Stimulated activated CD4-positive, alpha-beta T cell treated with anti-CD3 and anti-CD28 coated beads, Interleukin-1b, Interleukin-23, amount 100 ng/mL, for 24 hours (primary cell): ENCODE results near the gene PROSER3.

Source experiments
- DNase-seq, 4 experiments: peaks; one replicate each; pipeline ENCODE4 v3.0.0-alpha.2; 2020; ENCODE audit warnings: low read depth in 4 of 4, low spot score in 1 of 4

PROSER3 gene

DNA sequence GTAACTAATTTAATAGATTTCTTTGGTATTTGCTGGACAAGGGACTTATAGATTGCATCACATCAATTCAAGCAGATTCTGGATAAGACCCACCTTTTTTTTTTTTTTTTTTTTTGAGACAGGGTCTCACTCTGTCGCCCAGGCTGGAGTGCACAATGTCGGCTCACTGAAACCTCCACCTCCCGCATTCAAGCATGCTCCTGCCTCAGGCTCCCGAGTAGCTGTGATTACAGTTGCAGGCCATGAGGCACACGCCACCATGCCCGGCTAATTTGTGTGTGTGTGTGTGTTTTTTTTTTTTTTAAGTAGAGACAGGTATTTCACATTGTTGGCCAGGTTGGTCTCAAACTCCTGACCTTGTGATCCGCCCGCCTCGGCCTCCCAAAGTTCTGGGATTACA lies 58.9 kb downstream of the PROSER3 start:
- no peak for DNase-seq

DNA sequence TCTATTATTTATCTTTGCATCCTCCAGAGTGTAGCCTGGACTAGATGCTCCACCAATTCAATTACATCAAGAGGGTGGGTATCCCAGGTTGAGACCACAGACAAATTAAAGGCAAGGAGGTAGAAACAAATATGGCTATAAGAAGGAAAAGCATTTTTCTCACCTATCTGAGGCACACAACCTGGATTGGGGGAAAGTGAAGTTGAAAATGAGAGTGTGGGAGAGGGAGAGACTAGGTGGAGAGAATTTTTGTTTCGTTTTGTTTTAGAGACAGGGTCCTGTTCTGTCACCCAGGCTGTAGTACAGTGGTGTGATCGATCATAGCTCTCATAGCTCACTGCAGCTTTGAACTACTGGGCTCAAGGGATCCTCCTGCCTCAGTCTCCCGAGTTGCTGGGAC lies 60.5 kb downstream of the PROSER3 start:
- DNase-seq: no peak
